ENCODE measurements around the gene TMEM108.

DNA sequence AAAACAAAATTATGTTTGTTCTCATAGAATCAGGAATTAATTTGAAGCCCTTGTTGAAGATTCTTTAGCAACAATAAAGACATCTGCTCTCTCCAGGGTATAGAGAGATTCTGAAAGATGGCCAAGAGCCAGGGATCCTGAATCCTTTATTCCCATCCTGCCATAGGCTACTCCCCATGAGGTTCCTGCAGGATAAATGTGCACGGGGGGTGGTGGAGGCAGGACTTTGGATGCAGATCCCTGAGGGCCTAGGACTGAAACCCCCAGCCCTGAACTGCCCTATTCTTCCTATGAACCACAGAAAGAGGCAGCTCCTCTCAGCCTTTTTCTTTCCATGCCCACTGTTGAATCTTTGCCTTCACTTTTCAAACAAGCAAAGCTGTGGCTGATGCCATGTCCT lies 17.1 kb downstream of the TMEM108 start:
- TF ChIP-seq, protein P1, sequence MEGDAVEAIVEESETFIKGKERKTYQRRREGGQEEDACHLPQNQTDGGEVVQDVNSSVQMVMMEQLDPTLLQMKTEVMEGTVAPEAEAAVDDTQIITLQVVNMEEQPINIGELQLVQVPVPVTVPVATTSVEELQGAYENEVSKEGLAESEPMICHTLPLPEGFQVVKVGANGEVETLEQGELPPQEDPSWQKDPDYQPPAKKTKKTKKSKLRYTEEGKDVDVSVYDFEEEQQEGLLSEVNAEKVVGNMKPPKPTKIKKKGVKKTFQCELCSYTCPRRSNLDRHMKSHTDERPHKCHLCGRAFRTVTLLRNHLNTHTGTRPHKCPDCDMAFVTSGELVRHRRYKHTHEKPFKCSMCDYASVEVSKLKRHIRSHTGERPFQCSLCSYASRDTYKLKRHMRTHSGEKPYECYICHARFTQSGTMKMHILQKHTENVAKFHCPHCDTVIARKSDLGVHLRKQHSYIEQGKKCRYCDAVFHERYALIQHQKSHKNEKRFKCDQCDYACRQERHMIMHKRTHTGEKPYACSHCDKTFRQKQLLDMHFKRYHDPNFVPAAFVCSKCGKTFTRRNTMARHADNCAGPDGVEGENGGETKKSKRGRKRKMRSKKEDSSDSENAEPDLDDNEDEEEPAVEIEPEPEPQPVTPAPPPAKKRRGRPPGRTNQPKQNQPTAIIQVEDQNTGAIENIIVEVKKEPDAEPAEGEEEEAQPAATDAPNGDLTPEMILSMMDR (IDR thresholded peaks at IDR 0.05): no peak
- TF ChIP-seq, protein P2, sequence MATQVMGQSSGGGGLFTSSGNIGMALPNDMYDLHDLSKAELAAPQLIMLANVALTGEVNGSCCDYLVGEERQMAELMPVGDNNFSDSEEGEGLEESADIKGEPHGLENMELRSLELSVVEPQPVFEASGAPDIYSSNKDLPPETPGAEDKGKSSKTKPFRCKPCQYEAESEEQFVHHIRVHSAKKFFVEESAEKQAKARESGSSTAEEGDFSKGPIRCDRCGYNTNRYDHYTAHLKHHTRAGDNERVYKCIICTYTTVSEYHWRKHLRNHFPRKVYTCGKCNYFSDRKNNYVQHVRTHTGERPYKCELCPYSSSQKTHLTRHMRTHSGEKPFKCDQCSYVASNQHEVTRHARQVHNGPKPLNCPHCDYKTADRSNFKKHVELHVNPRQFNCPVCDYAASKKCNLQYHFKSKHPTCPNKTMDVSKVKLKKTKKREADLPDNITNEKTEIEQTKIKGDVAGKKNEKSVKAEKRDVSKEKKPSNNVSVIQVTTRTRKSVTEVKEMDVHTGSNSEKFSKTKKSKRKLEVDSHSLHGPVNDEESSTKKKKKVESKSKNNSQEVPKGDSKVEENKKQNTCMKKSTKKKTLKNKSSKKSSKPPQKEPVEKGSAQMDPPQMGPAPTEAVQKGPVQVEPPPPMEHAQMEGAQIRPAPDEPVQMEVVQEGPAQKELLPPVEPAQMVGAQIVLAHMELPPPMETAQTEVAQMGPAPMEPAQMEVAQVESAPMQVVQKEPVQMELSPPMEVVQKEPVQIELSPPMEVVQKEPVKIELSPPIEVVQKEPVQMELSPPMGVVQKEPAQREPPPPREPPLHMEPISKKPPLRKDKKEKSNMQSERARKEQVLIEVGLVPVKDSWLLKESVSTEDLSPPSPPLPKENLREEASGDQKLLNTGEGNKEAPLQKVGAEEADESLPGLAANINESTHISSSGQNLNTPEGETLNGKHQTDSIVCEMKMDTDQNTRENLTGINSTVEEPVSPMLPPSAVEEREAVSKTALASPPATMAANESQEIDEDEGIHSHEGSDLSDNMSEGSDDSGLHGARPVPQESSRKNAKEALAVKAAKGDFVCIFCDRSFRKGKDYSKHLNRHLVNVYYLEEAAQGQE (IDR thresholded peaks at IDR 0.05; ENCODE audit: low read depth, low read length): no peak
- TF ChIP-seq EP300 (IDR thresholded peaks at IDR 0.05; ENCODE audit: borderline replicate concordance in 1 of 2, low read depth in 1 of 2, low read length in 1 of 2) (no peak), POLR2AphosphoS5 (IDR thresholded peaks at IDR 0.05; ENCODE audit: low read depth, low read length) (no peak), MXI1 (IDR thresholded peaks at IDR 0.05; ENCODE audit: low read depth, low read length) (no peak), JUND (IDR thresholded peaks at IDR 0.05) (no peak), YY1 (IDR thresholded peaks at IDR 0.05; ENCODE audit: low read depth) (no peak)

Measured in SK-N-SH (cell line).